OCI-LY3 (cell line): ENCODE data around the gene USP2.

Source experiments
- EZH2phosphoT487 ChIP-seq: fragments of 200-600 bp; shearing (Covaris generic); IDR thresholded peaks from 2 replicates; pipeline ENCODE4 v1.6.1; 2018; ENCODE audit warnings: antibody characterized with exemption, mixed run types, low read depth
- TF ChIP-seq, protein P1 (sequence below): fragments of 200-600, 300-600 bp; sonication (generic); IDR thresholded peaks from 2 replicates; pipeline ENCODE4 v1.5.1; 2014; ENCODE audit warnings: antibody characterized with exemption, low read length, low read depth

- TF ChIP-seq, protein P1, sequence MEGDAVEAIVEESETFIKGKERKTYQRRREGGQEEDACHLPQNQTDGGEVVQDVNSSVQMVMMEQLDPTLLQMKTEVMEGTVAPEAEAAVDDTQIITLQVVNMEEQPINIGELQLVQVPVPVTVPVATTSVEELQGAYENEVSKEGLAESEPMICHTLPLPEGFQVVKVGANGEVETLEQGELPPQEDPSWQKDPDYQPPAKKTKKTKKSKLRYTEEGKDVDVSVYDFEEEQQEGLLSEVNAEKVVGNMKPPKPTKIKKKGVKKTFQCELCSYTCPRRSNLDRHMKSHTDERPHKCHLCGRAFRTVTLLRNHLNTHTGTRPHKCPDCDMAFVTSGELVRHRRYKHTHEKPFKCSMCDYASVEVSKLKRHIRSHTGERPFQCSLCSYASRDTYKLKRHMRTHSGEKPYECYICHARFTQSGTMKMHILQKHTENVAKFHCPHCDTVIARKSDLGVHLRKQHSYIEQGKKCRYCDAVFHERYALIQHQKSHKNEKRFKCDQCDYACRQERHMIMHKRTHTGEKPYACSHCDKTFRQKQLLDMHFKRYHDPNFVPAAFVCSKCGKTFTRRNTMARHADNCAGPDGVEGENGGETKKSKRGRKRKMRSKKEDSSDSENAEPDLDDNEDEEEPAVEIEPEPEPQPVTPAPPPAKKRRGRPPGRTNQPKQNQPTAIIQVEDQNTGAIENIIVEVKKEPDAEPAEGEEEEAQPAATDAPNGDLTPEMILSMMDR = no peak
- TF ChIP-seq EZH2phosphoT487 = no peak
These were observed 2.5 kb downstream of the USP2 start for GRCh38 chr11:119378851-119379465.
